LoVo (cell line): ENCODE measurements around the gene PALLD.

ENCODE experiments used
- DNase-seq: peaks from one replicate; pipeline ENCODE4 v3.0.0-alpha.2; 2016; ENCODE audit warnings: low spot score

The PALLD gene

GRCh38 chr4:168765726-168766125, 268.9 kb downstream of the PALLD start:
- peak; percentile 89 for DNase-seq

GRCh38 chr4:168766604-168767316, 269.9 kb downstream of the PALLD start:
- peak; percentile 73 for DNase-seq

DNA sequence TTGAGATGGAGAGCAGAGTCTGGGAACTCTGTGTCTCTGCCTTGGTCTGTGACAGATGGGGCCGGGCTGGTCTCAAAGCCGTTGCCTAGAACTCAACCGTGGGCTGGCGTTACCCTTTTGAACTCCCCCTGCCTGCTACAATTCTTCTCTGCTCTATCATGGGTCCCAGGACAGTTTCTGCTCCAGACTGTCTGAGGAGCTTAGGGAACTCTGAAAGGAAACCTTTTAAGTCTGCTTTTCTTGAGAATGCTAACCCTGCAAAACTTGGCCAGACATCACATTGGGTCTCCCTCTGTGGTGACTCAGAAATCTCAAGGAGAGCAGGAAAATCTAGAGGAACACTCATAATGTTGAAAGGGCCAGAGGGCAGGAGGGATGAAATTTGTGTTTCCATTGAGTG, 272.6 kb downstream of the PALLD start:
- no peak for DNase-seq

- DNase-seq, result no peak
These were observed 273.0 kb downstream of the PALLD start for GRCh38 chr4:168769837-168770236.

DNA sequence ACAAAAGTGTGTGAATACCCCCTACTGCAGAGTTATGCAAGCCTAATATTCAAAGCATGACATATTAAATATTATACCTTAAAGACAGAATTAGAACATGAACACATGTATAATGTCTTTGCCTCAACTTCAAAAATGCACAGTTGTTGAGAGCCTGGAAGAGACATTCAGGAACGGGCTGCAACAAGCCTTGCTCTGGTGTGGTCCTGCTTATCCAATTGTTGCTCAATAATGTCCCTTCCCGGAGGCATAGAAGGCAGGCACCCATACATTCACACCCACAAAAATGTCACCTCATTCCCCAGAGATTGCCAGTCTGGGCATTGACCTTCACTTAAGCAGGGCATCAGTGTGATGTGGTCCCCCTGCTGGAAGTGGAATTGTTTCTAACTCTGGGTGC, 274.4 kb downstream of the PALLD start:
- no peak for DNase-seq

DNA sequence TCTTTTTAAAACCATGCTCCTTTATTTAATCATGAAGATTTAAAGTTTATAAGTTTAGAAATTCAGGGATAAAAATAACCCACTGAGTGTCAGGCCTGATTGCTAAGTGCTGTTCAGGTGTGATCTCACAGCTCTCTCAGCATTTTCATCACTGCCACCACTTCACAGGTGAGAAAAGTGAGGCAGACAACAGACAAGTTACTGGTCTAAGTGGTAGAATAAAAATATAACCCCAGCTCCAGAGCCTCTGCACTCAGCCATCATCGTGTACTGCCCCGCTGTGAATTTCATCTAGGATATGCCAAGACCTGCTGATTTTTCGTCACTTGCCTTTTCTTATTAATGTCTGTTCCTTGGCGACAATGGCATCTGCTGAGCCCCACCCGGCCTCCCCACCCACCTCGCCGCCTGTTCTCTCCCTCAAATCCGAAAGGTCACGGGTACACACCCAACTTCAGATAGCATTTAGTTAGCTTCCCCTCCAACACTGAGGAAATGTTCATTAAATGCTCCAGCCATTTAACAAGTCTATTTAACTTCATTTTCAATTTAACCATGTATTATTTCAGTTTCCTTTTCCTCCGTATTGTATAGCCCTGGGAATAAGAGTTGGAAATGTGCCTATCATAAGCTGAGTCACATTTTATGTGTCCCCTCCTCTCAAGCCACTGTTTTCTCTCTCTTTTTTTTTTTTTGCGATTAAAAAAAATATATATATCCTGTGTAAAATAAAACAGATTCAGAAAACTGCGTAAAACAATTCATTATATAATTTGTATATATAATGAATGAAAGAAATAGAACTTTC, 276.7 kb downstream of the PALLD start:
- DNase-seq, result peak; percentile 54

GRCh38 chr4:168776382-168776781, 279.5 kb downstream of the PALLD start:
- no peak for DNase-seq

DNA sequence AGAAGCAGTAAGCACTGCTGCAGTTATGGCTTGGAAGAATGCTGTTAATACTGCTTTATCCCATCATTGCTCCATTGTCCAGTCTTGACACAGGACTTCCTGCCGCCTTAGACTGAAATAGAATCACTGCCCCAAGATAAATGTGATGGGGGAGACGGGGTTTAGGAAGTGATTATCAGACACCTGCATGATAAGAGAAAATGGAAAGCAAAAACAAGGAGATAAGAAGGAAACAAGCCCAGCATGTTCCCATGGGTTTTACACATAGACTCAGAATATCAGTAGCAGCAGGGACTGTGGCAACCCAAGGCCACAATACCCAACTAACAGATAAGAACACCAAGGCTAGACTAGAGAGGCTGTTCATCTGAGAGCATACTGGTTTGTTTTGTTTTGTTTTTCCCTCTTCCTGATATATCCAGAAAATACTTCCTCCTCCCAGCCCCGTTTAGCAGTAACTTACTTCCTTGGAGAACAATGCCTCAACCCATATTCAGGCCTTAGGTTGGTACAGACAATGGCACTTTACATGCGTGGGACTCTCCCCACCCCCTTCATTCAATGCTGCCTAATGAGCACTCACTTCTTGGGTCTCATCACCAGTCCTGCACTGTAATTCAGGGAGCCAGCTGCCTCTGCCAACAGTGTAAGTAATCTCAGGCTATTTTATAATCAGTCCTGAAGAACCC, 280.6 kb downstream of the PALLD start:
- DNase-seq, result no peak

GRCh38 chr4:168781341-168781740, 284.5 kb downstream of the PALLD start:
- DNase-seq, result no peak

DNA sequence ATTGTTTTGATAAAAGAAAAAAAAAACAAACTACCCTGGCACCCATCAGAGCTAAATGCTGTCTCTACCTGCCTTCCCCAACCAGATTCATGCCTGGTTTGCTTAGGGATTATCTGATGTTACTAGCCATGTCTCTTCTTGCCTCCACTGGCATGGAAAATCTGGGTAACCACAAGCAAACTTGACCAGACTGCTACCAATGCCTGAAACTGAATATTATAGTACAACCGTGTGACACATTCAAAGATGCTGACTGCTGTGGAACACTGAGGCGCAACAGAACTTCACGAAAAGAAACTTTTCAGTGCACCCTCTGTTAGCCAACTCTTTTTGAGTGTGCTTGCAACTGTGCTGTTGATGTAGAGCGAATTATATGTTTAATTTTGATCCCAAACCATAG, 285.1 kb downstream of the PALLD start:
- DNase-seq, result no peak

- no peak for DNase-seq
These were observed 285.6 kb downstream of the PALLD start for GRCh38 chr4:168782439-168782838.

DNA sequence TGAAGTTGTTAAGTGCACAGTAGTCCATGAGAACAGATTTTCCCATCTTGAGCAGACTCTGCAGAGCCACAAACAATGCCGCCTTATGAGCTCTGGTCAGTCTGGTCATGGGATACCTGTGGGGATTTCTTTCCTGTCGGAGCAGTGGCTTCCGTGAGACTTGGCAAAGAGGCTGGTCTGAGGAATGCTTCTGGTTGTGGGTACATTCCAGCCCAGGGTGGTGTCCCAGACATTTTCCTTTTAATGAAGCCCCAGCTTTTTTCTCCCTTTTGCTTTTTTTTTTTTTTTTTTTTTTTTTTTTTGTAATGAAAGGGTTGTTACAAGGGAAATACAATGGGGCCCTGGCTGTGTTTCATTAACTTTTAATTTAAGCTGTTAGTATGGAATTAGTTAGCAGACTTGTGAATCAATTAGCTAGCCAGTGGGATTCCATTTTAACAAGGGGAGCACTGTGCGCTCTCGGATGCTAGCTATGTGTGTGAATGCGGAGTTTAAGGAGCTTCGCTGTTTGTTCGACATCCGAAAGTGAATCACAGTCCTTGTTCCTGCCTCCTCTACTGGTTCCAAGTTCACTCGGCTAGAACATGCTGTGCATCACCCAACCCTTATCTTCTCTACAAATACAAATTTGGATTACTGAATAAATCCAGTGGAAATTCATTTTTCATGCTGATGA, 288.1 kb downstream of the PALLD start:
- peak; percentile 75 for DNase-seq

GRCh38 chr4:168787334-168787733, 290.5 kb downstream of the PALLD start:
- no peak for DNase-seq

GRCh38 chr4:168787801-168788595, 291.1 kb downstream of the PALLD start:
- DNase-seq, result peak; percentile 79

GRCh38 chr4:168790898-168791297, 294.0 kb downstream of the PALLD start:
- no peak for DNase-seq

GRCh38 chr4:168791376-168791775, 294.5 kb downstream of the PALLD start:
- DNase-seq, result no peak

DNA sequence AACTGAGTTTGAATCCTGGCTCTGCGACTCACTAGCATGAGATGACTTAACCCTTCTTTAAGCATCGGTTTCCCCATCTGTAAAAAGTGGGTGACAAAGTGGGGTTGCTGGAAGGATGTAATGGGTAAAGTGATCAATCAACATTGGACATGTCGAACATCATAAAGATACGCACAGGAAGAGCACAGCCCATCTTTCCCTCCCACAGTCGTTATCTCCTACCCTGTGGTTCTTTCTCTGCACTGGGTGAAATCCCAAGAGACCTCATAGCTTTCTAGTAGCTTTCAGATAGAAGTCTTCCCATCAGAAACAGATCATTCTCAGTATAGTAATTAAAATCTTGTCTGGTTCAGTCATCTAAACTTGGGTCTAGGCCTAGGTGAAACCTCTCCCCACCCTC, 296.7 kb downstream of the PALLD start:
- no peak for DNase-seq

DNA sequence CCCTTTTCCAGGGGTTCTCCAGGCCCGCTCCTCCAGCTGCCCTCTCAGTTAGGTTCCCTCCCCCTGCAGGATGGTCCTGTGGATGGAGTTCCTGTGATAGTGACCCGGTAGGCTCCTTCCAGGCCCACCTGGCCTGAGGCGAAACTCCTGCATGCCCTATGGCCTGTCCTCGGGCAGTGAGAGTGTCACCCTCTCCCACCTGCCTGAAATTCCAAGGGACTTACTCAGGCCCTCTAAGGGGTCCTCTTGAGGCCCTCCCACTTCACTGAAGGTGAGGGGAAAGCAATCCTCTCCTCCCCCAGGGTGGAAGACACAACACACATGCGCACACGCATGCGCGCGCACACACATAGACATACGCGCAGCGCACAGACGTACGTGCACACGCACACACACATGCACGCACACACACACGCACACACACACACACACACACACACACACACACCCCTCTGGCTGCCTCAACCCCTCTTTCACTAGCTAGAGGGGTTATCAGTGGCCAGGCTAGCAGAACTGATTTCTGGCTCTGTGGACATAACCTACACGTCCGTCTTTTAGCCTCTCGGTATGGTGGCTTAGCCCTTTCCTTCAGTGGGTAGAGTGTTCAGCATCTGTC, 297.3 kb downstream of the PALLD start:
- no peak for DNase-seq

DNA sequence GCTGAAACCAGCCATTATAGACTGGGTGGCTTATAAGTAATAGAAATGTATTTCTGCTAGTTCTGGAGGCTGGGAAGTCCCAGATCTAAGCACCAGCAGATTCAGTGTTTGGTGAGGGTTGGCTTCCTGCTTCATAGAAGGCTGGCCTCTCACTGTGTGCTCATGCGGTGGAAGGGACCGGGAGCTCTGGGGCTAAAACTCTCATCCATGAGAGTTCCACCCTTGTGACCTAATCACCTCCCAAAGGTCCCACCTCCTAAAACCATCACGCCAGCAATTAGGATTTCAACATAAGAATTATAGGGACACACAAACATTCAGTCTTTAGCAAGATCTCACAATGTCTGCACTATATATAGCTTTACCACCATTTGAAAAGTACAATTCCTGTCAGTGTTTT, 298.0 kb downstream of the PALLD start:
- no peak for DNase-seq

DNA sequence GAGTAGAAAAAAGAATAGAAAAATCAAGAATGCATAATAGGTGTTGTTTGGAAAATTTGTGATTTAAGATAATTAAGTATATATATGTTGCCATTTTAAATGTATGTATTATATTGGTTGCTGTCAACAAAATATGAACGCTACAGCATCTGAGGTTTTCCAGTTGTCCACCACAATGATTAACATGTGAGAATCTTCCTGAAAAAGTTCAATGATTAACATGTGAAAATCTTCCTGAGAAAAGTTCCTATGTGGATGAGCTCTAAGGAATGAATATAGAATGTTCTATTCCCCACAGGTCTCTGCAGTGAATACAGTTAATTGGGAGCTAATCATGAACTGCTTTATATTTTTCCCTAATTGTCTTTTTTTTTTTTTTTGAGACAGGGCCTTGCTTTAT, 298.5 kb downstream of the PALLD start:
- DNase-seq, result no peak
